Duodenal mucosa (tissue), 2 donors: ENCODE measurements around the gene EFCAB8.
"Not testable (repeated sequence)": the region's sequence is repeated elsewhere in the genome, so short reads cannot be mapped to it uniquely, and the experiment has no call there.

Experiments
- H3K27ac ChIP-seq: one replicate; pipeline ENCODE4 v1.7.0; 2013; ENCODE audit warnings: low read depth, low read length
- H3K27me3 ChIP-seq, 2 donors: one replicate each; pipeline ENCODE4 v1.7.0; 2013; ENCODE audit warnings: low read length in 2 of 2, control low read depth in 1 of 2; ENCODE audit not compliant: insufficient read depth in 2 of 2, control insufficient read depth in 1 of 2
- H3K36me3 ChIP-seq, 2 donors: one replicate each; pipeline ENCODE4 v1.7.0; 2013; ENCODE audit warnings: low read length in 2 of 2, control low read depth in 1 of 2; ENCODE audit not compliant: insufficient read depth in 2 of 2, control insufficient read depth in 1 of 2
- H3K4me1 ChIP-seq, 2 donors: one replicate each; pipeline ENCODE4 v1.7.0; 2013; ENCODE audit warnings: low read length in 2 of 2, control low read depth in 1 of 2; ENCODE audit not compliant: insufficient read depth in 2 of 2, control insufficient read depth in 1 of 2
- H3K4me3 ChIP-seq, 2 donors: one replicate each; pipeline ENCODE4 v1.7.0; 2013; ENCODE audit warnings: low read length in 2 of 2, low read depth in 1 of 2
- H3K9ac ChIP-seq, 2 donors: one replicate each; pipeline ENCODE4 v1.7.0; 2013; ENCODE audit warnings: low read length in 2 of 2, low read depth in 1 of 2
- H3K9me3 ChIP-seq, 2 donors: one replicate each; pipeline ENCODE4 v1.7.0; 2013; ENCODE audit warnings: low read length in 2 of 2, control low read depth in 1 of 2; ENCODE audit not compliant: control insufficient read depth in 1 of 2

Gene EFCAB8

DNA sequence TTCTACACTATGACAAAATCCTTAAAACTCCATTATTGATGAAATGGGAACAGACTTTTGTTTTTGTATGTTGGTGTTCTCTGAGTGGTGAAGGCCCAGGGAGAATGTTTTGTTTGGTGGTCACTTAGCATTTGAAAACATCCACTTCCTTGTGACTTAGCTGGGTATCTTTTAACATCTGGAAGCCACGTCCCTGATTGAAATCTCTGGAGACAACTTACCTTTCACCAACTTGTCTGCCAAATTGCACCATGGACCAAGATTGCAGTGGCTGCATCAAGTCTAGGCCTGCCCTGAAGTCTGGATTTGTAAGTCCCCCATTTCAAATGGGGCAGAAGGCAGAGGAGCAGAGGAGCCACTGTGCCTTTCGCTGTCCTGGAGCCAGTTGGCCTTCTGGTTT, 534 bp upstream of the EFCAB8 start:
- H3K36me3 ChIP-seq, result peaks cover 12 to 21% of the 10 kb centered on the region in 2 donors
- H3K27ac ChIP-seq, result no peak overlapping the region
- no peaks in the 10 kb centered on the region for H3K9me3 ChIP-seq

DNA sequence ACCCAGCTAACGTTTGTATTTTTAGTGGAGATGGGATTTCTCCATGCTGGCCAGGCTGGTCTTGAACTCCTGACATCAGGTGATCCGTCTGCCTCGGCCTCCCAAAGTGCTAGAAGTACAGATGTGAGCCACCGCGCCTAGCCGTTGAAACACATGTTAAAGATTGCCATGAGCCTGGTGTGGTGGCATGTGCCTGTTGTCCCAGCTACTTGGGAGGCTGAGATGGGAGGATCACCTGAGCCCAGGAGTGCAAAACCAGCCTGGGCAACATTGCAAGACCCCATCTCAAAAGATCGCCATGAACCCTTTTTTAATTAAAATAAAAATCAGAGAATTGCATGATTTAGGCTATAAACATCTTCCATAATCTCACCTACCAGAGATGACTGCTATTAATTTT, 2.7 kb downstream of the EFCAB8 start:
- H3K9me3 ChIP-seq, result no peaks in the 10 kb centered on the region
- no peak overlapping the region for H3K4me3 ChIP-seq
- no peaks in the 10 kb centered on the region for H3K4me1 ChIP-seq
- H3K9ac ChIP-seq, result no peak overlapping the region
- peaks cover 11 to 12% of the 10 kb centered on the region in 2 donors for H3K36me3 ChIP-seq
- no peak overlapping the region for H3K27ac ChIP-seq
- no peaks in the 10 kb centered on the region for H3K27me3 ChIP-seq

More for the DNA sequence above, 534 bp upstream of the EFCAB8 start:
- no peaks in the 10 kb centered on the region for H3K27me3 ChIP-seq
- H3K4me1 ChIP-seq, result no peaks in the 10 kb centered on the region
- no peak overlapping the region for H3K4me3 ChIP-seq
- H3K9ac ChIP-seq, result no peak overlapping the region

DNA sequence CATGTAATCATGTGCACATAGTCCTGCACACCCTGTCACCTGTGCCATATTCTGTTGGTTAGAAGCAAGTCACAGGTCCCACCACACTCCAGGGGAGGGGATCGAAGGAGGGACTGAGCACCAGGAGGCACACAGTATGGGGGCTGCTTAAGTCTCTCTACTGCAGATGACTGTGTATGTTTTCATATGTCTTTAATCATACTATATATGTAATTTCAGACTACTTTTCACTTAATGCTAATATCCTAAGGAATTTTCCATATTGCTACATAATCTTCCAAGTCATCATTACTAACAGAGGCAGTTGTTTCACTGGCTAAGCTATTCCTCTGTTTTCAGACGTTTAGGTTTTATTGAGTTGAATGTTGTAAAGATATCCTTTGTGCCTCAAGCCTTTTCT, 10.8 kb downstream of the EFCAB8 start:
- Histone ChIP-seq H3K4me1 (no peaks in the 10 kb centered on the region), H3K9ac (no peak overlapping the region), H3K36me3 (no peaks in the 10 kb centered on the region), H3K9me3 (no peaks in the 10 kb centered on the region), H3K4me3 (no peak overlapping the region), H3K27me3 (no peaks in the 10 kb centered on the region), H3K27ac (no peak overlapping the region)

DNA sequence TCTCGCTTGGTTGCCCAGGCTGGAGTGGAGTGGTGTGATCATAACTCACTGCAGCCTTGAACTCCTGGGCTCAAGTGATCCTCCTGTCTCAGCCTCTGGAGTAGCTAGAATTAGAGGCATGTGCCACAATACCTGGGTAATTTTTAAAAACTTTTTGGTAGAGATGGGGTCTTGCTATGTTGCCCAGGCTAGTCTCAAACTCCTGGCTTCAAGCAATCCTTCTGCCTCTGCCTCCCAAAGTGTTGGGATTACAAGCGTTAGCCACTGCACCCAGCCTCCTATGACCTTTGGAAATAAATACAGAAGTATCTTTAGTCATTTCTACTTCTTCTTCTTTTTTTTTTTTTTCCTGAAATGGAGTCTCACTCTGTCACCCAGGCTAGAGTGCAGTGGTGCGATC, 11.8 kb downstream of the EFCAB8 start:
- not testable (repeated sequence) for H3K27me3 ChIP-seq, H3K4me1 ChIP-seq, H3K27ac ChIP-seq, H3K9ac ChIP-seq, H3K9me3 ChIP-seq, H3K4me3 ChIP-seq, H3K36me3 ChIP-seq

DNA sequence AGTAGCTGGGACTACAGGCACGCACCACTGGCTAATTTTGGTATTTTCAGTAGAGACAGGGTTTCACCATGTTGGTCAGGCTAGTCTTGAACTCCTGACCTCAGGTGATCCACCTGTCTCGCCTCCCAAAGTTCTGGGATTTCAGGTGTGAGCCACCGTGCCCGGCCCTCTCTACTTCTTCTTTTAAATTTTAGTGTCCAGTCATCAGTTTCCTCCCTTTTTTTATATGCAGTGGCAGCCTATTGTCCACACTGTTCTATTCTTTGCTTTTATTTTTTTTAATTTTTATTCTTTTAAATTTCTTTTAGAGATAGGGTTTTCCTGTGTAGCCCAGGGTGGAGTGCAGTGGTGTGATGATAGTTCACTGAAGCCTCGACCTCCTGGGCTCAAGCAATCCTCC, 12.3 kb downstream of the EFCAB8 start:
- Histone ChIP-seq H3K27me3 (no peaks in the 10 kb centered on the region), H3K36me3 (no peaks in the 10 kb centered on the region), H3K9me3 (no peaks in the 10 kb centered on the region), H3K9ac (no peak overlapping the region), H3K4me1 (no peaks in the 10 kb centered on the region), H3K27ac (no peak overlapping the region), H3K4me3 (no peak overlapping the region)

DNA sequence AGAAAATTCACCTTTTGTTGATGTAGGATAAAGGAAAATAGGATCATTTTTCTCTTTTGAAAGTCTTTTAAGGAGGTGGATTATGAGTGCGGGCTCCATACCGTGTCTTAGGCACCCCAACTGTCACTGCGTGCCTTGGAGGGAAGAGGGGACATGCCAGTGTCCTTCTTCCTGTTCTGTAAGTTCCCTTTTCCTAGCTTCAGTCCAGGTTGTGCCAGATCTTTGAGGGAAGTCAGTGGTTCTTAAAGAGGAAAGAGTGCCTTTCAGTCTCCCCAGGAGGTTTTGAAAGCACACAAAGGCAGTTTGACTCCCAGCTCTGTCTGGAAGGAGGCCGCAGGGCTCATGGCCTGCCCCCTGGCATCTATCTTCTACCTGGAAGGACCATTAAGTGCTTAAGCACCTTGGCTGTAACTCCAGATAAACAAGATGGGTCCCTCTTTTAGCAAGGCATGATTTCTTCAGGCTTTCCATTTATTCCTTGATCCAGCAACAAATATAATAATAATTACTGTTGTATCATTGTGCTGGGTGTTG, 13.0 kb downstream of the EFCAB8 start:
- no peaks in the 10 kb centered on the region for H3K9me3 ChIP-seq
- H3K27ac ChIP-seq, result no peak overlapping the region
- no peaks in the 10 kb centered on the region for H3K27me3 ChIP-seq
- no peaks in the 10 kb centered on the region for H3K36me3 ChIP-seq
- no peak overlapping the region for H3K4me3 ChIP-seq
- no peak overlapping the region for H3K9ac ChIP-seq
- no peaks in the 10 kb centered on the region for H3K4me1 ChIP-seq

DNA sequence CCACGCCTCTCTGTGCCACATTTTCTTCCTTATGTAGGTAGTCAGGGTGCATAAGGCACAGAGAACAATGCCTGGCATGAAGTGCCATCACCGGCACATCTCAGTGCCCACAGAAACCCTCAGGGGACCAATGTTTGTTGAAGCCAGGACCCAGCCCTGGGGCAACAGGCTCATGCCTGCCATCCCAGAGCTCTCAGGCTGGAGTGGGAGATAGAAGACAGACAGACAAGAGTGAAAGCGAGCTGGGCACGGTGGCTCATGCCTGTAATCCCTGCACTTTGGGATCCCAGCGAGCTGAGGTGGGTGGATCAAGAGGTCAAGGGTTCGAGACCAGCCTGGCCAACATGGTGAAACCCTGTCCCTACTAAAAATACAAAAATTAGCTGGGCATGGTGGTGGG, 13.5 kb downstream of the EFCAB8 start:
- Histone ChIP-seq H3K4me1 (no peaks in the 10 kb centered on the region), H3K27ac (no peak overlapping the region), H3K9me3 (no peaks in the 10 kb centered on the region), H3K4me3 (no peak overlapping the region), H3K27me3 (no peaks in the 10 kb centered on the region), H3K9ac (no peak overlapping the region), H3K36me3 (no peaks in the 10 kb centered on the region)

DNA sequence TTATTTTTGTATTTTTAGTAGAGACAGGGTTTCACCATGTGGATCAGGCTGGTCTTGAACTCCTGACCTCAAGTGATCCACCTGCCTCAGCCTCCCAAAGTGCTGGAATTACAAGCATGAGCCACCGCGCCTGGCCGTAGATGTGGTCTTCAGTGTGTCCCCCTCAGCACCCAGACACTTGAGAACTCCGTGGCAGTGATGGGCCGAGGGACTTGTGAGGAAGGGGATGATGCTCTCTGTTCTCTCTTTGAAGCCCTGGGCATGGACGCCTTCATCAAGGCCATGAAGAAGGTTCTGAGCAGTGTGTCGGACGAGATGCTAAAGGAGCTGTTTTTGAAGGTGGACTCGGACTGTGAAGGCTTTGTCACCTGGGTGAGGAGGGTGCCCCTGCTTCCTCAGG, 16.9 kb downstream of the EFCAB8 start:
- no peaks in the 10 kb centered on the region for H3K36me3 ChIP-seq
- no peak overlapping the region for H3K9ac ChIP-seq
- H3K4me3 ChIP-seq, result no peak overlapping the region
- no peak overlapping the region for H3K27ac ChIP-seq
- H3K27me3 ChIP-seq, result no peaks in the 10 kb centered on the region
- no peaks in the 10 kb centered on the region for H3K4me1 ChIP-seq
- no peaks in the 10 kb centered on the region for H3K9me3 ChIP-seq

DNA sequence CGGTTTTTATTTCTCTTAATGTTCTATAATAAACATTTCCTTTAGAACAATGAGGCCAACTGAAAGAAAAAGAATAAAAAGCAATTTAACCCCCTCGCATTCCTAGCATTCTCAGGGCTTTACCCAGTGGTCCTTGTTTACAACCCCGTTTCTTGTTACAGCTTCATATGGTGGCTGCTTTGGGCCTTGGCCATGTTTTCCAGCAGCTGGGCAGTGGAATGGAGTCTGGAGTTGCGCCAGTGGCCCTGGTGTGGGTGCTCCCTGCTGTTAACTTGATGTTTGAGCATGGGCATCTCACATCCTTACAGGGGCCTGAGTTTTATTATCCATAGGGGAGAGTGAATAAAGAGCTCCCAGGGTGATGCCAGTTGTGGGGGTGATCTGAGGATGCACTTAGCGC, 18.8 kb downstream of the EFCAB8 start:
- Histone ChIP-seq H3K9me3 (no peaks in the 10 kb centered on the region), H3K27ac (no peak overlapping the region), H3K36me3 (no peaks in the 10 kb centered on the region), H3K4me1 (no peaks in the 10 kb centered on the region), H3K9ac (no peak overlapping the region), H3K4me3 (no peak overlapping the region), H3K27me3 (no peaks in the 10 kb centered on the region)

DNA sequence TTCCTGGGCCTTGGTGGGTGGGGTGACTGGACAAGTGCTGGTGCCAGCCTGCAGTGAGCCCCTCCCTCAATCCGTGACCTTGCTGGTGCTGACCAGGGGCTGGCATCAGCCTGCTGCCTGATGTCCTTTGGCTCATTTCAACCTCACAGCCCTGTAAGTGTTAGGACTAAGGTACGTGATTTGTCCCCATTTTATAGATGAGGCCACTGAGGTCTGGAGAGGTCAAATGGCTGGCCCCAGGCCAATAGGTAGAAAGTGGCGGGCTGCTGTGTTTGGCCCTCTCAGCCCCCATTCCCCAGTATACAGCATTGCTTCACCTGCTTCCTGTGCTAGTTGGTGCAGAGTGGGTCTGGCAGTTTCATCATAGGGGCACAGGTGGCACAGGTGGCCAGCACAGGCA, 20.1 kb downstream of the EFCAB8 start:
- H3K9me3 ChIP-seq, result no peaks in the 10 kb centered on the region

DNA sequence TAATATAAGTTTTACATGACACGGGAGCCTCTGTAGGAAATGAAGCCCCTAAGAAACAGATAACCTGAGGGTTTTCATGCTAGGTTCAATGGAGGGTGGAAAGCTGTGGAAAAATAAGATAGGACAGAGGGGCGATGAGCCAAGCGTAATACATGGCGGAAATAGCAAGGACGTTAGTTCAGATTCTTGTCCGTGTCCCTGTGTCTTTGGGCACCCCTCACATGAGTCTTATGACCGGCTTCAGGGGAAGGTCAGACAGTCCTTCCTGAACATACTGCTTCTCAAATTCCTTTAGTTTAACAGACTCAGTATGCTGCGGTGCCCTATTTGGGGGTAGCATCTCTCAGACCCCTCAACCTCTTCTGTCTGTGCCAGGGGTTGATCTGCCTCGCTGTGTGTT, 20.8 kb downstream of the EFCAB8 start:
- Histone ChIP-seq H3K4me1 (no peaks in the 10 kb centered on the region), H3K4me3 (no peak overlapping the region), H3K36me3 (no peaks in the 10 kb centered on the region), H3K9me3 (no peaks in the 10 kb centered on the region), H3K9ac (no peak overlapping the region), H3K27me3 (no peaks in the 10 kb centered on the region), H3K27ac (no peak overlapping the region)

More for the DNA sequence above, 20.1 kb downstream of the EFCAB8 start:
- Histone ChIP-seq H3K4me1 (no peaks in the 10 kb centered on the region), H3K9ac (no peak overlapping the region), H3K27me3 (no peaks in the 10 kb centered on the region), H3K36me3 (no peaks in the 10 kb centered on the region), H3K27ac (no peak overlapping the region), H3K4me3 (no peak overlapping the region)
